Lung (tissue), 12 donors: ENCODE data around the gene CDC6. TPM values are rescaled to one million over a fixed set of nuclear protein-coding genes. Genes with fewer than 3 reads are reported as not detected.
A peak's percentile ranks its signal among the peaks of the same experiment; 100 is the strongest.

Source experiments
- ATAC-seq: fragments of 200-7000 bp; cut with Tn5 transposase; one replicate; pipeline ENCODE4 v1.9.1; 2020; ENCODE audit warnings: moderate number of reproducible peaks; ENCODE audit not compliant: insufficient read depth, low FRiP score
- DNase-seq, 3 donors: peaks; one replicate each; pipeline ENCODE4 v3.0.0-alpha.2; 2013 to 2017
- H3K27ac ChIP-seq, 2 donors: one replicate each; pipeline ENCODE4 v1.5.1; 2013; ENCODE audit warnings: mild to moderate bottlenecking in 2 of 2, moderate library complexity in 2 of 2, control low read depth in 1 of 2, inconsistent platforms in 1 of 2, low read depth in 1 of 2, low read length in 1 of 2
- H3K27me3 ChIP-seq, 3 donors: one replicate each; pipeline ENCODE4 v1.5.1; 2013; ENCODE audit warnings: low read length in 2 of 3; ENCODE audit not compliant: control insufficient read depth in 3 of 3, insufficient read depth in 3 of 3
- H3K36me3 ChIP-seq, 4 donors: one replicate each; pipeline ENCODE4 v1.5.1; 2013; ENCODE audit warnings: low read length in 4 of 4, mild to moderate bottlenecking in 1 of 4, moderate library complexity in 1 of 4; ENCODE audit not compliant: control insufficient read depth in 4 of 4, insufficient read depth in 4 of 4
- H3K4me1 ChIP-seq, 5 donors: one replicate each; pipeline ENCODE4 v1.5.1; 2013; ENCODE audit warnings: low read length in 5 of 5, mild to moderate bottlenecking in 2 of 5, moderate library complexity in 1 of 5; ENCODE audit not compliant: control insufficient read depth in 5 of 5, insufficient read depth in 5 of 5
- H3K4me3 ChIP-seq: one replicate; pipeline ENCODE4 v1.5.1; 2013; ENCODE audit warnings: mild to moderate bottlenecking, control low read depth, moderate library complexity
- H3K9ac ChIP-seq, 2 donors: one replicate each; pipeline ENCODE4 v1.5.1; 2013; ENCODE audit warnings: low read length in 2 of 2, control low read depth in 1 of 2; ENCODE audit not compliant: insufficient read depth in 1 of 2
- H3K9me3 ChIP-seq, 4 donors: one replicate each; pipeline ENCODE4 v1.5.1; 2013; ENCODE audit warnings: low read length in 3 of 4, mild to moderate bottlenecking in 1 of 4, moderate library complexity in 1 of 4; ENCODE audit not compliant: control insufficient read depth in 4 of 4, insufficient read depth in 3 of 4
- WGBS, 2 donors: extraction: QIAGEN DNeasy Blood & Tissue Kit; methylation state at CpG; one replicate each; pipeline ENCODE4 v1.1.7; 2013; 5-methylcytosine and 5-hydroxymethylcytosine counted together
- polyA plus RNA-seq, 2 donors: library from polyadenylated mRNA; stranded (reverse); fragments of 200-250 nt; gene quantifications; one replicate each; pipeline ENCODE4 v1.2.1, GENCODE V29; 2013
- total RNA-seq, 2 donors: library from RNA; depleted of rRNA in 1 of 2; stranded (reverse); fragments of >200 nt in 1 of 2; gene quantifications; one replicate each; pipeline ENCODE4 v1.2.1, GENCODE V29; 2014 to 2021
- TF ChIP-seq, protein P1 (sequence below): IDR thresholded peaks from 2 replicates; pipeline ENCODE4 v1.5.1; 2012; ENCODE audit warnings: mild to moderate bottlenecking; ENCODE audit errors: control extremely low read depth, extremely low read depth
- donor health status: control.
- donor health status: control.
- donor health status: Bipolar disorder and iron deficiency.
- donor health status: healthy.
- donor health status: DM: yes; HTN: yes; CAD: no.

Gene CDC6
- total and polyA plus RNA-seq, 4 donors = 3.3 to 6.0 (median 5.6) TPM

DNA sequence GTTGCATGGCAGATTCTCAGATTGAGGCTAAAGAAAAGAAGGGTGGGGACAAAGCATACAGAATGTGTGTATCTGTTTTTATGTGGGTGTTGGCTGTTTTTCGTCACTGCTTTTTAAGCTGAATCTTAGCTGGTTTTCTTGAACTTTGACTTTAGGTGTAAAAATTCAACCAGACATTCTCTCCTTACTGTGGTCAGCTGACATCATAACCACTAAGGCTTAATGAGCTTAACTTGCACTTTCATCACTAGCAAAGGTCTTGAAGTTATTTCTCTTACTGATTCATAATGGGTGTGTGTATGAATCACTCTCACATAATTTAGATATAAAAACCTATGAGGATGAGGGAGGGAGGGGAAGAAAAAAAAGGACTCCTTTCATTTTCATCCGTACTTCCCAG is 4.0 kb upstream of the CDC6 start:
- Histone ChIP-seq H3K4me1 (peaks cover 0 to 11% (median 6%) of the 10 kb centered on the region in 5 donors), H3K36me3 (peaks cover 3 to 22% (median 13%) of the 10 kb centered on the region in 4 donors), H3K27me3 (no peaks in the 10 kb centered on the region), H3K4me3 (no peak overlapping the region), H3K9me3 (no peaks in the 10 kb centered on the region), H3K27ac (no peak overlapping the region), H3K9ac (no peak overlapping the region)
- TF ChIP-seq, protein P1, sequence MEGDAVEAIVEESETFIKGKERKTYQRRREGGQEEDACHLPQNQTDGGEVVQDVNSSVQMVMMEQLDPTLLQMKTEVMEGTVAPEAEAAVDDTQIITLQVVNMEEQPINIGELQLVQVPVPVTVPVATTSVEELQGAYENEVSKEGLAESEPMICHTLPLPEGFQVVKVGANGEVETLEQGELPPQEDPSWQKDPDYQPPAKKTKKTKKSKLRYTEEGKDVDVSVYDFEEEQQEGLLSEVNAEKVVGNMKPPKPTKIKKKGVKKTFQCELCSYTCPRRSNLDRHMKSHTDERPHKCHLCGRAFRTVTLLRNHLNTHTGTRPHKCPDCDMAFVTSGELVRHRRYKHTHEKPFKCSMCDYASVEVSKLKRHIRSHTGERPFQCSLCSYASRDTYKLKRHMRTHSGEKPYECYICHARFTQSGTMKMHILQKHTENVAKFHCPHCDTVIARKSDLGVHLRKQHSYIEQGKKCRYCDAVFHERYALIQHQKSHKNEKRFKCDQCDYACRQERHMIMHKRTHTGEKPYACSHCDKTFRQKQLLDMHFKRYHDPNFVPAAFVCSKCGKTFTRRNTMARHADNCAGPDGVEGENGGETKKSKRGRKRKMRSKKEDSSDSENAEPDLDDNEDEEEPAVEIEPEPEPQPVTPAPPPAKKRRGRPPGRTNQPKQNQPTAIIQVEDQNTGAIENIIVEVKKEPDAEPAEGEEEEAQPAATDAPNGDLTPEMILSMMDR = no peak
- no peak for DNase-seq
- WGBS, 2 donors = 68 to 77% methylated on average over 2 of the region's 2 CpGs
- no peak for ATAC-seq

- H3K9ac ChIP-seq = peak overlapping the region in 1 of 2 donors; percentile 23
- peak overlapping the region; percentile 41 to 64 for H3K27ac ChIP-seq
- no peaks in the 10 kb centered on the region for H3K27me3 ChIP-seq
- peaks cover 2 to 18% (median 9%) of the 10 kb centered on the region in 4 donors for H3K36me3 ChIP-seq
- ATAC-seq (peak; percentile 17), DNase-seq (peak; percentile 45 to 61 (median 55))
- H3K4me1 ChIP-seq = peaks cover 0 to 13% (median 6%) of the 10 kb centered on the region in 5 donors
- 39 to 61% methylated on average over 2 of the region's 2 CpGs for WGBS, 2 donors
- no peaks in the 10 kb centered on the region for H3K9me3 ChIP-seq
- no peak overlapping the region for H3K4me3 ChIP-seq
- TF ChIP-seq, protein P1 = no peak
Measured at GRCh38 chr17:40284085-40284713, 3.5 kb upstream of the CDC6 start.

DNA sequence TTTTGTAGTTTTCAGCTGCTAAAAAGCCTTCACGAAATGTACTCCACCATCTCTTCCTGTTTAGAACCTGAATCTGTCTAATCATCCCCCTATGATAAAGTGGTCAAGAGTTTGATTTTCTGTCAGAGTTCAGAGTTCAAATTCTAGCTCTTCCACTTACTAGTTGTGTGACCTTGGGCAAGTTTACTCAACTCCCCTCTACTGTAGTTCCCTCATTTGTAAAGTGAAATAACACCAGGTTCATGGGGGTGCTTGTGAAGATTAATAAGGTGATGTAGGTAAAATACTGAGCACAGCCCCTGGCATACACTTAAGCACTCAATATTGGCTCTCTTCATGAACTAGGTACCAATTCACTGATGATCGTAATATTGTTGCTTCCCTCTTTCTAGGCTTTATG is 1.2 kb upstream of the CDC6 start:
- peaks cover 0 to 13% (median 8%) of the 10 kb centered on the region in 5 donors for H3K4me1 ChIP-seq
- TF ChIP-seq, protein P1 = no peak
- H3K36me3 ChIP-seq = peaks cover 0 to 3% (median 3%) of the 10 kb centered on the region in 4 donors
- no peaks in the 10 kb centered on the region for H3K9me3 ChIP-seq
- 91 to 98% methylated on average over 2 of the region's 2 CpGs for whole genome bisulfite sequencing, 2 donors
- H3K27ac ChIP-seq = no peak overlapping the region
- DNase-seq (no peak), ATAC-seq (no peak)
- no peaks in the 10 kb centered on the region for H3K27me3 ChIP-seq
- H3K4me3 ChIP-seq = no peak overlapping the region
- H3K9ac ChIP-seq = no peak overlapping the region

DNA sequence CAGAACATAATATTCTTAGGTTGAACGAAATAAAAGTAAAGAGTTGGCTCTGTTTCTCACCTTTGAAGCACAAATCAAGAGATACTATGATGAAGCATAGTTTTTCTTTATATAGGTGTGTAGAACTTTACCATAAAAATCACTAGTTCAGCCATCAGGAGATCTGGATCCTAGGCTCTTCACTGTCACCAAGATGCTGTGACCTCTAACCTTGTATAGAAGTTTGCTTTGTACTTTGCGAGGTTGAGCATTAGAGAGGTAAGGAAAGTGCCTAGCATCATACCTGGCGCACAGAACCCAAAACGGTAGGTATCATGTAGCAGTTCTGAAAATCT is 553 bp upstream of the CDC6 start:
- no peak overlapping the region for H3K4me3 ChIP-seq
- TF ChIP-seq, protein P1 = no peak
- H3K9ac ChIP-seq = peak overlapping the region in 1 of 2 donors; percentile 53

More for the DNA sequence above, 553 bp upstream of the CDC6 start:
- Histone ChIP-seq H3K9me3 (no peaks in the 10 kb centered on the region), H3K27ac (no peak overlapping the region), H3K27me3 (no peaks in the 10 kb centered on the region), H3K4me1 (peaks cover 0 to 13% (median 8%) of the 10 kb centered on the region in 5 donors), H3K36me3 (peaks cover 0 to 4% (median 2%) of the 10 kb centered on the region in 4 donors)
- no peak for ATAC-seq
- 46 to 50% methylated on average over 4 of the region's 4 CpGs for WGBS, 2 donors
- DNase-seq = no peak
